GM12878 (cell line): ENCODE results near the gene SYNGR2. TPM values are rescaled to one million over a fixed set of nuclear protein-coding genes. Genes with fewer than 3 reads are reported as not detected.

Experiments
- ATAC-seq: fragments of 200-7000 bp; cut with Tn5 transposase; 3 replicates; pipeline ENCODE4 v1.9.1; 2020; ENCODE audit warnings: mild to moderate bottlenecking, moderate library complexity
- BruUV-seq: library from RNA; stranded (reverse); fragments of 400-500 nt; replicated peaks from 2 replicates; lab custom pipeline; 2021; lab: Mats Ljungman, UMichigan
- CTCF ChIA-PET: fragments of 300-600 bp; sonication (Branson Sonifier 250); formaldehyde crosslinking; extraction: SDS; loops from one replicate; lab custom pipeline; 2021; ENCODE audit warnings: inconsistent platforms; lab: Yijun Ruan, JAX
- POLR2A ChIA-PET: fragments of 350-600 bp; formaldehyde crosslinking; extraction: SDS; loops from one replicate; lab custom pipeline; 2021; ENCODE audit warnings: inconsistent platforms; lab: Charles Lee
- RAD21 ChIA-PET: fragments of 300-600 bp; sonication (Branson Sonifier 250); formaldehyde crosslinking; loops from one replicate; lab custom pipeline; 2023; ENCODE audit warnings: antibody characterized with exemption; ENCODE audit not compliant: unreplicated experiment; lab: Charles Lee
- SMC1A ChIA-PET: fragments of 300-600 bp; sonication (Branson Sonifier 250); formaldehyde crosslinking; loops from one replicate; lab custom pipeline; 2023; ENCODE audit not compliant: unreplicated experiment, uncharacterized antibody; lab: Charles Lee
- DNase-seq: peaks from one replicate; pipeline ENCODE4 v3.0.0-alpha.2; 2011; ENCODE audit warnings: low read depth, low spot score
- FAIRE-seq: peaks from 3 replicates; lab custom pipeline; 2011; peaks lifted over from hg19 to GRCh38; lab: Jason Lieb, UNC
- H2AFZ ChIP-seq: 2 replicates; pipeline ENCODE4 v1.6.0; 2011; ENCODE audit warnings: low read depth, low read length, control low read depth; ENCODE audit not compliant: control insufficient read depth
- H3K27ac ChIP-seq: 2 replicates; pipeline ENCODE4 v1.5.1; 2011; ENCODE audit warnings: control low read depth; ENCODE audit not compliant: control insufficient read depth, insufficient read depth
- H3K27me3 ChIP-seq, 2 experiments: replicated peaks in 1 of 2; 2 replicates each; pipeline versions ENCODE4 v1.6.0 to v1.6.1; 2011; ENCODE audit warnings: low read length in 1 of 2; ENCODE audit not compliant: control insufficient read depth in 2 of 2, insufficient read depth in 2 of 2
- H3K36me3 ChIP-seq, 2 experiments: 2 replicates each; pipeline ENCODE4 v1.5.1; 2011; ENCODE audit warnings: low read length in 1 of 2; ENCODE audit not compliant: control insufficient read depth in 2 of 2, insufficient read depth in 2 of 2
- H3K4me1 ChIP-seq: 2 replicates; pipeline ENCODE4 v1.6.1; 2011; ENCODE audit warnings: mild to moderate bottlenecking, low read length, moderate library complexity, mixed read lengths; ENCODE audit not compliant: control insufficient read depth, insufficient read depth
- H3K4me2 ChIP-seq: 2 replicates; pipeline ENCODE4 v1.6.0; 2011; ENCODE audit warnings: control low read depth; ENCODE audit not compliant: control insufficient read depth, insufficient read depth
- H3K4me3 ChIP-seq: fragments of 200-600 bp; sonication (generic); 2 replicates; pipeline ENCODE4 v1.5.1; 2016
- H3K79me2 ChIP-seq: 2 replicates; pipeline ENCODE4 v1.6.0; 2011; ENCODE audit warnings: low read length; ENCODE audit not compliant: control insufficient read depth, insufficient read depth
- H3K9ac ChIP-seq: 2 replicates; pipeline ENCODE4 v1.8.0; 2011; ENCODE audit warnings: low read length, control low read depth, mixed read lengths; ENCODE audit not compliant: control insufficient read depth, insufficient read depth
- H3K9me3 ChIP-seq: replicated peaks from 3 replicates; pipeline ENCODE4 v1.5.1; 2011; ENCODE audit warnings: mild to moderate bottlenecking, low read length; ENCODE audit not compliant: control insufficient read depth, insufficient read depth
- H4K20me1 ChIP-seq: 2 replicates; pipeline ENCODE4 v1.6.0; 2011; ENCODE audit not compliant: control insufficient read depth, insufficient read depth
- BHLHE40 ChIP-seq, 2 experiments: fragments of 450-650 bp in 1 of 2; IDR thresholded peaks; 2 replicates each; pipeline ENCODE4 v1.6.1; 2011 to 2017; ENCODE audit warnings: low read depth in 2 of 2, borderline replicate concordance in 1 of 2, improper control_type of control experiment in 1 of 2, low read length in 1 of 2, mild to moderate bottlenecking in 1 of 2
- BMI1 ChIP-seq: fragments of 450-650 bp; IDR thresholded peaks from 2 replicates; pipeline ENCODE4 v1.6.1; 2016; ENCODE audit warnings: mild to moderate bottlenecking, moderate library complexity, borderline replicate concordance
- EZH2 ChIP-seq: IDR thresholded peaks from 2 replicates; pipeline ENCODE4 v1.6.1; 2012; ENCODE audit warnings: low read depth, mild to moderate bottlenecking, control low read depth, inconsistent platforms, low read length, borderline replicate concordance; ENCODE audit not compliant: control insufficient read depth
- HDAC2 ChIP-seq: fragments of 200-600 bp; sonication (generic); IDR thresholded peaks from 2 replicates; pipeline ENCODE4 v1.6.1; 2017
- IKZF1 ChIP-seq: fragments of 450-650 bp; conservative IDR thresholded peaks from 2 replicates; pipeline ENCODE4 v1.6.1; 2017; ENCODE audit warnings: antibody characterized with exemption, mild to moderate bottlenecking
- IKZF2 ChIP-seq, 2 experiments: fragments of 450-650 bp; IDR thresholded peaks; 2 replicates each; pipeline ENCODE4 v1.6.1; 2017; ENCODE audit warnings: mild to moderate bottlenecking in 2 of 2, moderate library complexity in 2 of 2
- MEF2B ChIP-seq: fragments of 450-650 bp; IDR thresholded peaks from 2 replicates; pipeline ENCODE4 v1.6.1; 2018; ENCODE audit warnings: mild to moderate bottlenecking, moderate library complexity; ENCODE audit not compliant: partially characterized antibody, poor library complexity, severe bottlenecking
- NFIC ChIP-seq: IDR thresholded peaks from 2 replicates; pipeline ENCODE4 v1.6.1; 2012; ENCODE audit warnings: low read depth, mild to moderate bottlenecking, inconsistent platforms, low read length, moderate library complexity
- NFXL1 ChIP-seq: fragments of 450-650 bp; IDR thresholded peaks from 2 replicates; pipeline ENCODE4 v1.6.1; 2017; ENCODE audit warnings: antibody characterized with exemption, mild to moderate bottlenecking, borderline replicate concordance
- NR2F1 ChIP-seq: fragments of 450-650 bp; conservative IDR thresholded peaks from 2 replicates; pipeline ENCODE4 v1.6.1; 2017; ENCODE audit warnings: mild to moderate bottlenecking
- PAX5 ChIP-seq: IDR thresholded peaks from 2 replicates; pipeline ENCODE4 v1.6.1; 2011; ENCODE audit warnings: low read depth, low read length, borderline replicate concordance
- SREBF2 ChIP-seq: IDR thresholded peaks from 2 replicates; pipeline ENCODE4 v1.6.1; 2012; ENCODE audit warnings: mild to moderate bottlenecking, low read length
- STAT1 ChIP-seq: fragments of 450-650 bp; conservative IDR thresholded peaks from 2 replicates; pipeline ENCODE4 v1.6.1; 2014; ENCODE audit warnings: antibody characterized with exemption, mild to moderate bottlenecking
- TCF12 ChIP-seq: IDR thresholded peaks from 2 replicates; pipeline ENCODE4 v1.6.1; 2011; ENCODE audit warnings: low read depth, mild to moderate bottlenecking, low read length
- ZNF207 ChIP-seq: fragments of 450-650 bp; IDR thresholded peaks from 2 replicates; pipeline ENCODE4 v1.6.1; 2014; ENCODE audit warnings: antibody characterized with exemption, mild to moderate bottlenecking, borderline replicate concordance
- ZNF622 ChIP-seq: fragments of 450-650 bp; IDR thresholded peaks from 2 replicates; pipeline ENCODE4 v1.6.1; 2017; ENCODE audit warnings: mild to moderate bottlenecking, inconsistent platforms
- WGBS: methylation state at CpG from one replicate; pipeline ENCODE4 v1.1.6; 2016; ENCODE audit warnings: low lambda C conversion rate; ENCODE audit not compliant: insufficient replicate concordance, insufficient coverage; ENCODE audit errors: missing lambda C conversion rate; 5-methylcytosine and 5-hydroxymethylcytosine counted together
- in situ Hi-C: fragments of 300-500 bp; cut with MboI; formaldehyde crosslinking; loops from 9 replicates; pipeline ENCODE4 v1.14.3; 2018; ENCODE audit warnings: mixed read lengths
- intact Hi-C: fragments of 100-400 bp; cut with micrococcal nuclease; formaldehyde crosslinking; loops from one replicate; pipeline ENCODE4 v1.14.2; 2022; ENCODE audit not compliant: unreplicated experiment
- polyA plus RNA-seq, 11 experiments: library from polyadenylated mRNA; depleted of rRNA in 4 of 11; unstranded in 6 of 11; stranded (reverse) in 5 of 11; fragments of >200 nt; fragmentation: Nextera tagmentation in 4 of 11; fragmentation: Illumina TruSeq in 1 of 11; extraction: Ambion mirVana in 4 of 11; extraction: Trizol in 1 of 11; gene quantifications; 1 replicate in 1 of 11; 2 replicates in 10 of 11; pipeline versions ENCODE4 v1.2.1 to v1.2.3, GENCODE V29; 2011 to 2016; ENCODE audit warnings: inconsistent platforms in 2 of 11, missing spikeins in 2 of 11, low read depth in 1 of 11
- total RNA-seq, 4 experiments: library from RNA; depleted of rRNA in 3 of 4; stranded (reverse); fragments of >200 nt in 3 of 4; fragmentation: Illumina TruSeq in 1 of 4; extraction: Trizol in 1 of 4; gene quantifications; 2 replicates each; pipeline versions ENCODE4 v1.2.1 to v1.2.3, GENCODE V29; 2013 to 2021
- TF ChIP-seq, protein P1 (sequence below): IDR thresholded peaks from 2 replicates; pipeline ENCODE4 v1.6.1; 2011; ENCODE audit warnings: low read depth, mild to moderate bottlenecking, low read length, moderate library complexity, borderline replicate concordance; ENCODE audit errors: extremely low read depth
- TF ChIP-seq, protein P2 (sequence below): fragments of 450-650 bp; IDR thresholded peaks from 2 replicates; pipeline ENCODE4 v1.6.1; 2017; ENCODE audit warnings: mild to moderate bottlenecking, moderate library complexity

The SYNGR2 gene
- total and polyA plus RNA-seq, 10 of the 15 experiments (the other 5 are each of a cell fraction or from before 2014, with no cell fraction given): 4.4 to 529 (median 261) TPM

GRCh38 chr17:78142119-78142861, 26.1 kb upstream of the SYNGR2 start:
- in situ Hi-C loops: no loop called here
- peaks cover 4% of the 10 kb centered on the region for H3K79me2 ChIP-seq
- H3K4me3 ChIP-seq: no peak overlapping the region
- no peaks in the 10 kb centered on the region for H4K20me1 ChIP-seq
- ChIA-PET POLR2A (interaction anchor here (0.6 to 5.1 kb wide), 15 partner anchors 9 to 1036 kb away, joined by 3 to 37 read pairs (median 5); partner anchors contain the start of gene TMC8), CTCF (interaction anchor here (0.7 to 5.0 kb wide), 7 partner anchors 8 to 110 kb away, joined by 3 to 51 read pairs (median 3); no protein-coding TSS in a partner anchor), RAD21 (interaction anchor here (0.7 to 1.9 kb wide), 11 partner anchors 12 to 73 kb away, joined by 3 to 13 read pairs (median 5); partner anchors contain the start of genes TMC6 and TMC8), SMC1A (interaction anchor here (0.6 to 2.0 kb wide), 8 partner anchors 10 to 109 kb away, joined by 3 to 9 read pairs (median 3); partner anchors contain the start of gene TMC8)
- 74% methylated on average over 16 of the region's 16 CpGs for WGBS
- intact Hi-C loops: no loop called here
- no peak for DNase-seq
- no peak overlapping the region for H3K27ac ChIP-seq
- no peak for ATAC-seq
- no peaks in the 10 kb centered on the region for H3K27me3 ChIP-seq
- H3K36me3 ChIP-seq: peaks cover 0 to 5% of the 10 kb centered on the region in 2 experiments; a peak in 3 of 4 replicates
- peaks cover 69% of the 10 kb centered on the region for H3K4me1 ChIP-seq
- no peak overlapping the region for H3K9ac ChIP-seq
- H2AFZ ChIP-seq: no peak overlapping the region
- no peak overlapping the region for H3K4me2 ChIP-seq
- no TSS peak for BruUV-seq
- no peak for FAIRE-seq
- no peaks in the 10 kb centered on the region for H3K9me3 ChIP-seq
- TF ChIP-seq TCF12 (no peak), BHLHE40 (IDR thresholded peaks at IDR 0.05; ENCODE audit: borderline replicate concordance in 1 of 2, low read depth in 2 of 2, low read length in 1 of 2) (0 out of 4 replicates have a peak, but pooled peaks of 1 of the 2 experiments have one; percentile 31), NFXL1 (no peak), PAX5 (no peak), NR2F1 (peak; percentile 35; the same call in 1 of the 2 replicates), NFIC (no peak), SREBF2 (no peak), BMI1 (no peak), STAT1 (no peak), ZNF622 (no peak), ZNF207 (no peak), HDAC2 (no peak), EZH2 (no peak), IKZF1 (0 out of 2 replicates have a peak, but pooled peaks have one; percentile 33), MEF2B (peak; percentile 17), IKZF2 (IDR thresholded peaks at IDR 0.05) (peak in 1 of 2 experiments; percentile 32; a peak in 2 of 4 replicates)
- TF ChIP-seq, protein P1, sequence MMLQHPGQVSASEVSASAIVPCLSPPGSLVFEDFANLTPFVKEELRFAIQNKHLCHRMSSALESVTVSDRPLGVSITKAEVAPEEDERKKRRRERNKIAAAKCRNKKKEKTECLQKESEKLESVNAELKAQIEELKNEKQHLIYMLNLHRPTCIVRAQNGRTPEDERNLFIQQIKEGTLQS: no peak
- TF ChIP-seq, protein P2, sequence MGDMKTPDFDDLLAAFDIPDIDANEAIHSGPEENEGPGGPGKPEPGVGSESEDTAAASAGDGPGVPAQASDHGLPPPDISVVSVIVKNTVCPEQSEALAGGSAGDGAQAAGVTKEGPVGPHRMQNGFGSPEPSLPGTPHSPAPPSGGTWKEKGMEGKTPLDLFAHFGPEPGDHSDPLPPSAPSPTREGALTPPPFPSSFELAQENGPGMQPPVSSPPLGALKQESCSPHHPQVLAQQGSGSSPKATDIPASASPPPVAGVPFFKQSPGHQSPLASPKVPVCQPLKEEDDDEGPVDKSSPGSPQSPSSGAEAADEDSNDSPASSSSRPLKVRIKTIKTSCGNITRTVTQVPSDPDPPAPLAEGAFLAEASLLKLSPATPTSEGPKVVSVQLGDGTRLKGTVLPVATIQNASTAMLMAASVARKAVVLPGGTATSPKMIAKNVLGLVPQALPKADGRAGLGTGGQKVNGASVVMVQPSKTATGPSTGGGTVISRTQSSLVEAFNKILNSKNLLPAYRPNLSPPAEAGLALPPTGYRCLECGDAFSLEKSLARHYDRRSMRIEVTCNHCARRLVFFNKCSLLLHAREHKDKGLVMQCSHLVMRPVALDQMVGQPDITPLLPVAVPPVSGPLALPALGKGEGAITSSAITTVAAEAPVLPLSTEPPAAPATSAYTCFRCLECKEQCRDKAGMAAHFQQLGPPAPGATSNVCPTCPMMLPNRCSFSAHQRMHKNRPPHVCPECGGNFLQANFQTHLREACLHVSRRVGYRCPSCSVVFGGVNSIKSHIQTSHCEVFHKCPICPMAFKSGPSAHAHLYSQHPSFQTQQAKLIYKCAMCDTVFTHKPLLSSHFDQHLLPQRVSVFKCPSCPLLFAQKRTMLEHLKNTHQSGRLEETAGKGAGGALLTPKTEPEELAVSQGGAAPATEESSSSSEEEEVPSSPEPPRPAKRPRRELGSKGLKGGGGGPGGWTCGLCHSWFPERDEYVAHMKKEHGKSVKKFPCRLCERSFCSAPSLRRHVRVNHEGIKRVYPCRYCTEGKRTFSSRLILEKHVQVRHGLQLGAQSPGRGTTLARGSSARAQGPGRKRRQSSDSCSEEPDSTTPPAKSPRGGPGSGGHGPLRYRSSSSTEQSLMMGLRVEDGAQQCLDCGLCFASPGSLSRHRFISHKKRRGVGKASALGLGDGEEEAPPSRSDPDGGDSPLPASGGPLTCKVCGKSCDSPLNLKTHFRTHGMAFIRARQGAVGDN: peak; percentile 63; the same call in 1 of the 2 replicates
